PC-3 (cell line): ENCODE data around the gene LHX5. TPM values are rescaled to one million over a fixed set of nuclear protein-coding genes. Genes with fewer than 3 reads are reported as not detected.

Experiments
- ATAC-seq: fragments of 200-7000 bp; cut with Tn5 transposase; 2 replicates; pipeline ENCODE4 v1.9.1; 2020; ENCODE audit warnings: mild to moderate bottlenecking, moderate library complexity
- BruUV-seq: library from RNA; stranded (reverse); fragments of 400-500 nt; replicated peaks from 2 replicates; lab custom pipeline; 2021; lab: Mats Ljungman, UMichigan
- CTCF ChIA-PET: fragments of 300-600 bp; sonication (Branson Sonifier 250); formaldehyde crosslinking; loops from one replicate; lab custom pipeline; 2022; ENCODE audit warnings: antibody characterized with exemption; lab: Charles Lee
- POLR2A ChIA-PET: fragments of 300-600 bp; sonication (Branson Sonifier 250); formaldehyde crosslinking; loops from one replicate; lab custom pipeline; 2022; ENCODE audit warnings: antibody characterized with exemption; ENCODE audit not compliant: unreplicated experiment; lab: Charles Lee
- DNase-seq: peaks from one replicate; pipeline ENCODE4 v3.0.0-alpha.2; 2015
- H2AFZ ChIP-seq: fragments of 300-600 bp; sonication (generic); 2 replicates; pipeline ENCODE4 v1.6.0; 2016; ENCODE audit warnings: antibody characterized with exemption, low read length
- H3F3A ChIP-seq: fragments of 300-600 bp; sonication (generic); one replicate; pipeline ENCODE4 v1.6.0; 2017; ENCODE audit warnings: antibody characterized with exemption, low read length, control low read depth, mild to moderate bottlenecking; ENCODE audit not compliant: unreplicated experiment
- H3K27ac ChIP-seq: fragments of 300-600 bp; sonication (generic); 2 replicates; pipeline ENCODE4 v1.5.1; 2016; ENCODE audit warnings: mild to moderate bottlenecking, low read length
- H3K27me3 ChIP-seq: fragments of 300-600 bp; sonication (generic); 2 replicates; pipeline ENCODE4 v1.6.1; 2016; ENCODE audit warnings: low read length, mixed read lengths
- H3K36me3 ChIP-seq: fragments of 300-600 bp; sonication (generic); 2 replicates; pipeline ENCODE4 v1.6.1; 2016; ENCODE audit warnings: low read depth, mixed run types, low read length, mixed read lengths
- H3K4me1 ChIP-seq: fragments of 300-600 bp; sonication (generic); 2 replicates; pipeline ENCODE4 v1.5.1; 2016; ENCODE audit warnings: low read length; ENCODE audit not compliant: insufficient read depth
- H3K4me2 ChIP-seq: fragments of 300-600 bp; sonication (generic); 2 replicates; pipeline ENCODE4 v1.6.0; 2016; ENCODE audit warnings: low read length
- H3K4me3 ChIP-seq: fragments of 300-600 bp; sonication (generic); 2 replicates; pipeline ENCODE4 v1.5.1; 2016; ENCODE audit warnings: mild to moderate bottlenecking, low read length, mixed read lengths
- H3K79me2 ChIP-seq: fragments of 300-600 bp; sonication (generic); 2 replicates; pipeline ENCODE4 v1.6.1; 2017; ENCODE audit warnings: low read length, mixed read lengths
- H3K9ac ChIP-seq: fragments of 300-600 bp; sonication (generic); 2 replicates; pipeline ENCODE4 v1.6.0; 2016; ENCODE audit warnings: mild to moderate bottlenecking, low read length
- H3K9me2 ChIP-seq: fragments of 300-600 bp; sonication (generic); replicated peaks from 2 replicates; pipeline ENCODE4 v1.6.1; 2016; ENCODE audit warnings: mixed run types, low read length, mixed read lengths
- H3K9me3 ChIP-seq: fragments of 300-600 bp; sonication (generic); 2 replicates; pipeline ENCODE4 v1.6.1; 2016; ENCODE audit warnings: low read length, mixed read lengths
- H4K20me1 ChIP-seq: fragments of 300-600 bp; sonication (generic); 2 replicates; pipeline ENCODE4 v1.6.1; 2016; ENCODE audit warnings: low read length, mixed read lengths
- CTCF ChIP-seq: fragments of 300-600 bp; sonication (generic); conservative IDR thresholded peaks from 2 replicates; pipeline ENCODE4 v1.5.1; 2017; ENCODE audit warnings: antibody characterized with exemption, low read depth, mild to moderate bottlenecking, low read length
- EZH2 ChIP-seq: fragments of 300-600 bp; sonication (generic); IDR thresholded peaks from one replicate; pipeline ENCODE4 v1.6.1; 2017; ENCODE audit warnings: antibody characterized with exemption, mild to moderate bottlenecking, low read length; ENCODE audit not compliant: unreplicated experiment
- EZH2phosphoT487 ChIP-seq: fragments of 300-600 bp; sonication (generic); IDR thresholded peaks from 2 replicates; pipeline ENCODE4 v1.6.1; 2018; ENCODE audit warnings: mild to moderate bottlenecking, antibody characterized with exemption, low read length, borderline replicate concordance
- intact Hi-C: fragments of 100-400 bp; cut with micrococcal nuclease; formaldehyde crosslinking; loops from 2 replicates; pipeline ENCODE4 v1.9.0; 2023
- total RNA-seq: library from RNA; depleted of rRNA; stranded (reverse); fragments of >200 nt; gene quantifications from 2 replicates; pipeline ENCODE4 v1.2.3, GENCODE V29; 2014

LHX5 gene
- total RNA-seq, 1 experiment from 2014 or later = 0.26 TPM

GRCh38 chr12:113435367-113435766 lies 36.3 kb downstream of the LHX5 start:
- no TSS peak for BruUV-seq
- Histone ChIP-seq H3K27ac (no peak overlapping the region), H3K9me2 (no peaks in the 10 kb centered on the region), H3K9me3 (no peaks in the 10 kb centered on the region), H2AFZ (no peak overlapping the region), H3F3A (no peaks in the 10 kb centered on the region), H3K27me3 (no peaks in the 10 kb centered on the region), H3K9ac (no peak overlapping the region), H3K36me3 (no peaks in the 10 kb centered on the region), H3K4me2 (no peak overlapping the region), H4K20me1 (no peaks in the 10 kb centered on the region), H3K79me2 (no peaks in the 10 kb centered on the region), H3K4me3 (no peak overlapping the region), H3K4me1 (no peaks in the 10 kb centered on the region)
- no peak for TF ChIP-seq CTCF
- no peak for TF ChIP-seq EZH2
- no peak for TF ChIP-seq EZH2phosphoT487
- no peak for DNase-seq
- intact Hi-C loops = no loop called here
- ChIA-PET POLR2A (no interaction called here), CTCF (no interaction called here)
- ATAC-seq = no peak

DNA sequence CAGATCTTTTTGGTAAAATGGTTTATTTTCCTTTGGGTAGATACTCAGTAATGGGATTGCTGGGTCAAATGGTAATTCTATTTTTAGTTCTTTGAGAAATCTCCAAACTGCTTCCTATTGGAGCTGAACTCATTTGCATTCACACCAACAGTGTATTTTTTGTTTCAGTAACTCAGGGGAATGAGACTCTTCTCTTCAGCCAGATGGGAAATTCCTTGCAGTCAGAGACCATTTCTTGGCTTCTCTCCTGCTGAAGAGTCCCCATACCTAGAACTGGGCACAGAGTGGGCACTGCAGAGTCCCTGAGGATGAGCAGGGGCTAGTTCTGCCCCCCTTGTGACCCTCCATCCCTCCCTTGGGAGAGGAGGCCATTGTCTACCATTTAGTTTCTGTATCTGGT lies 38.7 kb downstream of the LHX5 start:
- Histone ChIP-seq H3K27me3 (no peaks in the 10 kb centered on the region), H3K27ac (no peak overlapping the region), H3K4me3 (no peak overlapping the region), H3K79me2 (no peaks in the 10 kb centered on the region), H3K4me1 (no peaks in the 10 kb centered on the region), H4K20me1 (no peaks in the 10 kb centered on the region), H3K9me3 (no peaks in the 10 kb centered on the region), H3F3A (no peaks in the 10 kb centered on the region), H3K9ac (no peak overlapping the region), H3K4me2 (no peak overlapping the region), H3K9me2 (no peaks in the 10 kb centered on the region), H2AFZ (no peak overlapping the region), H3K36me3 (no peaks in the 10 kb centered on the region)
- no TSS peak for BruUV-seq
- DNase-seq = no peak
- TF ChIP-seq CTCF = no peak
- TF ChIP-seq EZH2 = no peak
- no peak for TF ChIP-seq EZH2phosphoT487
- intact Hi-C loops = no loop called here
- ChIA-PET CTCF (no interaction called here), POLR2A (no interaction called here)
- no peak for ATAC-seq

GRCh38 chr12:113428482-113428881 lies 43.2 kb downstream of the LHX5 start:
- ATAC-seq = no peak
- intact Hi-C loops = no loop called here
- no peaks in the 10 kb centered on the region for H4K20me1 ChIP-seq
- no peaks in the 10 kb centered on the region for H3K9me2 ChIP-seq
- no TSS peak for BruUV-seq
- H3K79me2 ChIP-seq = peaks cover 3% of the 10 kb centered on the region
- no peaks in the 10 kb centered on the region for H3F3A ChIP-seq
- H3K4me2 ChIP-seq = no peak overlapping the region
- no peak overlapping the region for H3K9ac ChIP-seq
- H3K4me3 ChIP-seq = no peak overlapping the region
- ChIA-PET POLR2A (no interaction called here), CTCF (no interaction called here)
- peaks cover 2% of the 10 kb centered on the region for H3K4me1 ChIP-seq
- no peak for TF ChIP-seq EZH2phosphoT487
- no peak for TF ChIP-seq EZH2
- no peak for TF ChIP-seq CTCF
- H3K27me3 ChIP-seq = no peaks in the 10 kb centered on the region
- DNase-seq = no peak
- H3K27ac ChIP-seq = no peak overlapping the region
- H3K36me3 ChIP-seq = no peaks in the 10 kb centered on the region
- no peak overlapping the region for H2AFZ ChIP-seq
- H3K9me3 ChIP-seq = no peaks in the 10 kb centered on the region
